GM23338 (cell line): ENCODE measurements around the gene SAFB2. TPM values are rescaled to one million over a fixed set of nuclear protein-coding genes. Genes with fewer than 3 reads are reported as not detected.

Experiments used
- ATAC-seq: fragments of 200-7000 bp; cut with Tn5 transposase; 3 replicates; pipeline ENCODE4 v1.9.1; 2020
- DNase-seq: peaks from one replicate; pipeline ENCODE4 v3.0.0-alpha.2; 2015; ENCODE audit warnings: low spot score
- H2AFZ ChIP-seq: fragments of 200-600 bp; sonication (generic); 2 replicates; pipeline ENCODE4 v1.8.0; 2016; ENCODE audit warnings: antibody characterized with exemption, mild to moderate bottlenecking, moderate library complexity
- H3F3A ChIP-seq: fragments of 200-600 bp; sonication (generic); replicated peaks from 2 replicates; pipeline ENCODE4 v1.8.0; 2017; ENCODE audit warnings: antibody characterized with exemption, mixed run types, low read depth
- H3K27ac ChIP-seq: fragments of 200-600 bp; sonication (generic); 2 replicates; pipeline ENCODE4 v1.6.1; 2016; ENCODE audit warnings: low read depth
- H3K27me3 ChIP-seq: fragments of 200-600 bp; sonication (generic); 2 replicates; pipeline ENCODE4 v1.8.0; 2016; ENCODE audit warnings: mild to moderate bottlenecking, mixed run types, moderate library complexity; ENCODE audit not compliant: insufficient read depth
- H3K36me3 ChIP-seq: fragments of 200-600 bp; sonication (generic); 2 replicates; pipeline ENCODE4 v1.8.0; 2016; ENCODE audit warnings: mild to moderate bottlenecking; ENCODE audit not compliant: insufficient read depth
- H3K4me1 ChIP-seq: fragments of 200-600 bp; sonication (generic); 2 replicates; pipeline ENCODE4 v1.8.0; 2016; ENCODE audit warnings: mild to moderate bottlenecking, moderate library complexity; ENCODE audit not compliant: insufficient read depth
- H3K4me2 ChIP-seq: fragments of 200-600 bp; sonication (generic); 2 replicates; pipeline ENCODE4 v1.7.1; 2017; ENCODE audit warnings: mixed run types
- H3K4me3 ChIP-seq: fragments of 200-600 bp; sonication (generic); 2 replicates; pipeline ENCODE4 v1.6.1; 2016; ENCODE audit warnings: mixed run types
- H3K79me2 ChIP-seq: fragments of 200-600 bp; sonication (generic); replicated peaks from 2 replicates; pipeline ENCODE4 v1.8.0; 2017; ENCODE audit warnings: mild to moderate bottlenecking; ENCODE audit not compliant: insufficient read depth
- H3K9me2 ChIP-seq: fragments of 200-600 bp; sonication (generic); 2 replicates; pipeline ENCODE4 v1.8.0; 2017; ENCODE audit not compliant: insufficient read depth
- H4K20me1 ChIP-seq: fragments of 200-600 bp; sonication (generic); replicated peaks from 2 replicates; pipeline ENCODE4 v1.8.0; 2017; ENCODE audit warnings: mild to moderate bottlenecking; ENCODE audit not compliant: insufficient read depth
- H3K27ac Mint-ChIP-seq: 2 replicates; pipeline ENCODE4 v1.8.0; 2020; ENCODE audit warnings: inconsistent platforms, mild to moderate bottlenecking, moderate library complexity, mixed read lengths
- H3K27me3 Mint-ChIP-seq: 3 replicates; pipeline ENCODE4 v1.8.0; 2022; ENCODE audit warnings: low read depth, mild to moderate bottlenecking, moderate library complexity, mixed read lengths, inconsistent platforms; ENCODE audit not compliant: insufficient read depth, poor library complexity
- H3K36me3 Mint-ChIP-seq: 3 replicates; pipeline ENCODE4 v1.8.0; 2021; ENCODE audit warnings: low read depth, mild to moderate bottlenecking, inconsistent platforms, moderate library complexity, mixed read lengths
- H3K4me1 Mint-ChIP-seq: 3 replicates; pipeline ENCODE4 v1.8.0; 2020; ENCODE audit warnings: mild to moderate bottlenecking, inconsistent platforms, mixed read lengths
- H3K4me3 Mint-ChIP-seq: 3 replicates; pipeline ENCODE4 v1.8.0; 2021; ENCODE audit warnings: moderate library complexity, mild to moderate bottlenecking, inconsistent platforms, mixed read lengths
- H3K9me3 Mint-ChIP-seq: 3 replicates; pipeline ENCODE4 v1.8.0; 2020; ENCODE audit warnings: moderate library complexity, mild to moderate bottlenecking, inconsistent platforms, mixed read lengths
- ETS1 ChIP-seq: IDR thresholded peaks from 2 replicates; pipeline ENCODE4 v1.6.1; 2016; ENCODE audit warnings: antibody characterized with exemption
- NANOG ChIP-seq: IDR thresholded peaks from 2 replicates; pipeline ENCODE4 v1.6.1; 2016; ENCODE audit warnings: antibody characterized with exemption, borderline replicate concordance
- polyA plus RNA-seq: library from polyadenylated mRNA; unstranded; fragments of >200 nt; fragmentation: Nextera tagmentation; extraction: Ambion mirVana; gene quantifications from 2 replicates; pipeline ENCODE4 v1.2.1, GENCODE V29; 2016
- total RNA-seq: library from RNA; depleted of rRNA; stranded (reverse); fragments of >200 nt; shearing (Covaris generic); gene quantifications from 2 replicates; pipeline ENCODE4 v1.2.3, GENCODE V29; 2014
- TF ChIP-seq, protein P1 (sequence below), 2 experiments: fragments of 200-600 bp in 1 of 2; sonication (generic) in 1 of 2; conservative IDR thresholded peaks; 2 replicates each; pipeline versions ENCODE4 v1.5.1 to v1.6.1; 2016 to 2017; ENCODE audit warnings: antibody characterized with exemption in 2 of 2, low read depth in 2 of 2, mild to moderate bottlenecking in 2 of 2, moderate library complexity in 1 of 2

SAFB2 gene
- total and polyA plus RNA-seq, 2 experiments from 2014 or later, result 37.7 to 102 TPM

DNA sequence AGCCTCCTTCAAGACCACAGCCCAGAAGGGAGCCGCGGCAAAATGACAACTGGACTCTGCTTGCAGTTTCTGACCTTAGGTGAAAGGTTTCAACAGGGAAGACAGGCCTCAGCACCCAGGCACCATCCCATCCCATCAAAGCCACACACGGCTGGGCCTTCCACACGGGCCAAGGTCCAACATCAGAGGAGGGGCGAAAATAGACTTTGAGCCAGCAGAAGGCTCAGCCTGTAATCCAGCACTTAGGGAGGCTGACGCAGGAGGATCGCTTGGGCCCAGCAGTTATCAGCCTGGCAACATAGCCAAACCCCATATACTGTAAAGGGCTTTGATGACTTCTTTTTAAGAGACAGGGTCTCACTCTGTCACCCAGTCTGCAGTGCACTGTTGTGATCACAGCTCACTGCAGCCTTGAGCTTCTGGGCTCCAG is 28.0 kb downstream of the SAFB2 start:
- H3K36me3 ChIP-seq, result peaks cover 27% of the 10 kb centered on the region
- Mint-ChIP-seq H3K4me1 (peaks cover 3% of the 10 kb centered on the region; the same call in 2 of the 3 replicates), H3K36me3 (peaks cover 83% of the 10 kb centered on the region), H3K27me3 (peaks cover 12% of the 10 kb centered on the region), H3K27ac (no peak overlapping the region), H3K4me3 (no peak overlapping the region; the same call in 2 of the 3 replicates), H3K9me3 (no peaks in the 10 kb centered on the region)
- no peaks in the 10 kb centered on the region for H3K4me1 ChIP-seq
- H3K4me2 ChIP-seq, result no peak overlapping the region
- 0 out of 2 replicates have a peak, but pooled peaks cover 2% of the 10 kb centered on the region for H3F3A ChIP-seq
- H3K79me2 ChIP-seq, result 0 out of 2 replicates have a peak, but pooled peaks cover 3% of the 10 kb centered on the region
- DNase-seq, result no peak
- no peak for TF ChIP-seq NANOG
- TF ChIP-seq, protein P1, sequence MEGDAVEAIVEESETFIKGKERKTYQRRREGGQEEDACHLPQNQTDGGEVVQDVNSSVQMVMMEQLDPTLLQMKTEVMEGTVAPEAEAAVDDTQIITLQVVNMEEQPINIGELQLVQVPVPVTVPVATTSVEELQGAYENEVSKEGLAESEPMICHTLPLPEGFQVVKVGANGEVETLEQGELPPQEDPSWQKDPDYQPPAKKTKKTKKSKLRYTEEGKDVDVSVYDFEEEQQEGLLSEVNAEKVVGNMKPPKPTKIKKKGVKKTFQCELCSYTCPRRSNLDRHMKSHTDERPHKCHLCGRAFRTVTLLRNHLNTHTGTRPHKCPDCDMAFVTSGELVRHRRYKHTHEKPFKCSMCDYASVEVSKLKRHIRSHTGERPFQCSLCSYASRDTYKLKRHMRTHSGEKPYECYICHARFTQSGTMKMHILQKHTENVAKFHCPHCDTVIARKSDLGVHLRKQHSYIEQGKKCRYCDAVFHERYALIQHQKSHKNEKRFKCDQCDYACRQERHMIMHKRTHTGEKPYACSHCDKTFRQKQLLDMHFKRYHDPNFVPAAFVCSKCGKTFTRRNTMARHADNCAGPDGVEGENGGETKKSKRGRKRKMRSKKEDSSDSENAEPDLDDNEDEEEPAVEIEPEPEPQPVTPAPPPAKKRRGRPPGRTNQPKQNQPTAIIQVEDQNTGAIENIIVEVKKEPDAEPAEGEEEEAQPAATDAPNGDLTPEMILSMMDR (conservative IDR thresholded peaks at IDR 0.05; ENCODE audit: low read depth in 2 of 2), result no peak
- H3K27ac ChIP-seq, result no peak overlapping the region
- ATAC-seq, result no peak
- no peak overlapping the region for H2AFZ ChIP-seq
- no peak overlapping the region for H3K4me3 ChIP-seq
- no peaks in the 10 kb centered on the region for H3K9me2 ChIP-seq
- no peaks in the 10 kb centered on the region for H3K27me3 ChIP-seq
- H4K20me1 ChIP-seq, result peaks cover 10% of the 10 kb centered on the region; the same call in 1 of the 2 replicates

GRCh38 chr19:5593343-5594255 is 29.0 kb downstream of the SAFB2 start:
- Histone ChIP-seq H3K4me1 (no peaks in the 10 kb centered on the region), H3K36me3 (peaks cover 23% of the 10 kb centered on the region), H3K9me2 (no peaks in the 10 kb centered on the region), H4K20me1 (peaks cover 10% of the 10 kb centered on the region; the same call in 1 of the 2 replicates), H3K27me3 (no peaks in the 10 kb centered on the region), H3K4me2 (no peak overlapping the region), H3K27ac (no peak overlapping the region), H3K79me2 (0 out of 2 replicates have a peak, but pooled peaks cover 3% of the 10 kb centered on the region), H2AFZ (no peak overlapping the region), H3K4me3 (no peak overlapping the region), H3F3A (0 out of 2 replicates have a peak, but pooled peaks cover 2% of the 10 kb centered on the region)
- Mint-ChIP-seq H3K27me3 (peaks cover 8% of the 10 kb centered on the region), H3K4me1 (peaks cover 9% of the 10 kb centered on the region), H3K4me3 (no peak overlapping the region), H3K9me3 (no peaks in the 10 kb centered on the region; the same call in 2 of the 3 replicates), H3K36me3 (peaks cover 82% of the 10 kb centered on the region), H3K27ac (no peak overlapping the region)
- no peak for ATAC-seq
- no peak for TF ChIP-seq ETS1
- no peak for DNase-seq
